Stimulated activated naive CD8-positive, alpha-beta T cell treated with anti-CD3 and anti-CD28 coated beads, Interleukin-15, amount 100 ng/mL, for 72 hours (primary cell): Measurements from ENCODE around the gene CATSPER3.

ENCODE experiments used
- ATAC-seq: fragments of 150-1000 bp; cut with Tn5 transposase; 2 replicates; pipeline ENCODE4 v1.10.0; 2021; ENCODE audit warnings: mild to moderate bottlenecking, moderate library complexity
- DNase-seq, 2 donors: peaks; one replicate each; pipeline ENCODE4 v3.0.0; 2021 to 2022
- H3K27ac Mint-ChIP-seq, 2 donors: one replicate each; pipeline ENCODE4 v1.8.0; 2022; ENCODE audit warnings: mild to moderate bottlenecking in 2 of 2, mixed read lengths in 2 of 2, moderate library complexity in 2 of 2
- H3K27me3 Mint-ChIP-seq: one replicate; pipeline ENCODE4 v1.8.0; 2022; ENCODE audit warnings: mixed read lengths
- H3K4me1 Mint-ChIP-seq: one replicate; pipeline ENCODE4 v1.8.0; 2022; ENCODE audit warnings: mild to moderate bottlenecking, mixed read lengths
- H3K4me3 Mint-ChIP-seq, 2 donors: one replicate each; pipeline ENCODE4 v1.8.0; 2022; ENCODE audit warnings: mild to moderate bottlenecking in 2 of 2, mixed read lengths in 2 of 2, moderate library complexity in 1 of 2
- H3K9me3 Mint-ChIP-seq, 2 donors: one replicate each; pipeline ENCODE4 v1.8.0; 2022; ENCODE audit warnings: mixed read lengths in 2 of 2

Gene CATSPER3

DNA sequence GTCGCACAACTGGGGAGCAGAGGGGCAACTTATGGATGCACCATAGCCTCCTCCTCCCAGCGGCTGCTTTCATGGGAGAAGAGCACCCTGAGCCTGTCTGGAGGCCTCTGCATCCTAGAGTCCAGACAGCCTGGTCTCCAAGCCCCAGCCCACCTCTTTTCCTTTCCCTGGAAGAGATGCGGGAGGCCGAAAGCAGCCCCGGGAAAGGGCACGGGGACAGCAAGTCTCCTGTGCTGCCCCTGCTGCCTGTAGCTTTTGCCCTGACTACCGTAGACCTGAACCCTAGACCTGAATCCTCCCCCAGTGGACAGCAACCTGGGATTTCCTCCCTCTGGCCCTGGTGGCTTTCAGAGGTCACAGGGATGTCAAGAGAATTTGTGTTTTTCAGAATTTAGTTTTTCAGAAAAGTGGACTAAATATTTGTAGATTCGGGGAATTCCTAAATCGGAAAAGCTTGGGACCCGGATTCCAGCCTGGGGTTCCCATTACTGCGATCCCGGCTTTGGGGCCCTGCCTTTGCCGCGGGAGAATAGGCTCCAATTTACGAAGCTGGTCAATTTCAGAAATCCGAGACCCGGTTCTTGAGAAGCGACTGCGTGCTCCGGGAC lies 70.6 kb downstream of the CATSPER3 start:
- no peaks in the 10 kb centered on the region for H3K9me3 Mint-ChIP-seq
- H3K4me1 Mint-ChIP-seq, result peaks cover 44% of the 10 kb centered on the region
- ATAC-seq (no peak), DNase-seq (no peak)
- H3K4me3 Mint-ChIP-seq, result peak overlapping the region in 1 of 2 donors; percentile 64
- H3K27ac Mint-ChIP-seq, result no peak overlapping the region
- H3K27me3 Mint-ChIP-seq, result peaks cover 91% of the 10 kb centered on the region

DNA sequence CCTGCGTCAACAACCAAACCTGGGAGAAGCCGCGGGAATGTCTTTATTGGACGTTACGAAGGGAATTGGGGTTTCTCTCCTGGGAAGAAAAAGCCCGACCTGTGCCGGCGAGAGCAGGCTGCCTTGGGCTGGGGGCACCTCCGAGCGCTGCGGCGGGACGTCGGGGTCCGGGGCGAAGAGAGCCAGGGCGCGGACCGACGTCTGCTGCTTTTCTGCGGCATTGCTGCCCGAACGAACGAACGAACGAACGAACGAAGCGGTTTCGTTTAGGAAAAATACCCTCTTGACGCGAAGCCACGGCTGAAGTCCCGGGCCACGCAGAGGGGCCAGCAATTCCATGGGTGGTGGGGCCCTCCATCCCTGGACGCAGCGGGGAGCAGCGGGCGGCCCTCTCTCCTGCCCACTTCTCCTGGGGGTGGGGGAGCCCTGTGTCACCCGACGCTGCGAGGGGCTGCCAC lies 71.1 kb downstream of the CATSPER3 start:
- no peaks in the 10 kb centered on the region for H3K9me3 Mint-ChIP-seq
- H3K4me1 Mint-ChIP-seq, result peaks cover 41% of the 10 kb centered on the region
- H3K27me3 Mint-ChIP-seq, result peaks cover 93% of the 10 kb centered on the region
- DNase-seq (no peak), ATAC-seq (no peak)
- H3K27ac Mint-ChIP-seq, result no peak overlapping the region
- peak overlapping the region in 1 of 2 donors; percentile 64 for H3K4me3 Mint-ChIP-seq

DNA sequence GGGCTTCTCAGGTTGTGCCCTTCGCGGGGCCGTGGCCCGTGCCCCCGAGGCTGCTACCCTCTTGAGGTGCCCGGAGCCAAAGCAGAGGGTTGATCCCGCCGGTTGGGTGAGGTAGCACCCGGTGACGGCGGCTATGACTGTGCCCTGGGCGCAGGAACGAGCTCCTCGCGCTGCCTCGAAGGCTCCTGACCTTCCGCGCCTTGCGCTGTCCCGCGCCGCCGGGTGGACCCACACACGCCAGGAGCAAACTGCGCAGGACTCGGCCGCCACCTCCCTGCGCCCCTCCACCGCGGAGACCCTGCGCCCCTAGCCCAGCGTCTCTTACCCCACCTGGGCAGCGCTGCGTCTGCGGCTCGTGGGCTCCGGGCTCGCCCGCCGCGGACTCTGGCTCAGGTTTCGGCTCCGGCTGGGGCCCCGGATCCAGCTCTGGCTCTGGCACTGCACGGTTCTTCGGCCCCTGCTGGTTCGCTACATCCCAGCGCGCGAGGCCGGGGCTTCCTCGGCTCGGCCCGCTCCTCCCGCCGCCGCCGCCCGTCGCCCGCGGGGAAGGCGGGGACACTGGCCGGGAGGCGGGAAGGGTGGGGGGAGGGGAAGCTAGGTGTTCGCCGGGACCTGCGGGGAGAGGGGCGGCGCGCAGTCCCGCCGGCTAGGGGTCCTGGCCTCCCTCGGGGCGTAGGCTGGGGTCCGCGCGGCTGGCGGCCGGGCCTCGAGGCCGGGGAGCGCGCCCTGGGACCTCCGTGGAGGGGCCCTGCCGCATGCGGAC lies 71.7 kb downstream of the CATSPER3 start:
- ATAC-seq, result no peak

GRCh38 chr5:135040034-135040332 lies 72.3 kb downstream of the CATSPER3 start:
- no peak for DNase-seq
- H3K9me3 Mint-ChIP-seq, result no peaks in the 10 kb centered on the region
- H3K27me3 Mint-ChIP-seq, result peaks cover 95% of the 10 kb centered on the region
- peak overlapping the region; percentile 24 to 60 for H3K4me3 Mint-ChIP-seq
- H3K4me1 Mint-ChIP-seq, result peaks cover 32% of the 10 kb centered on the region
- no peak for ATAC-seq
- H3K27ac Mint-ChIP-seq, result no peak overlapping the region

More for the DNA sequence above, 71.7 kb downstream of the CATSPER3 start:
- Mint-ChIP-seq H3K27ac (no peak overlapping the region), H3K9me3 (no peaks in the 10 kb centered on the region), H3K4me3 (peak overlapping the region in 1 of 2 donors; percentile 25), H3K27me3 (peaks cover 95% of the 10 kb centered on the region), H3K4me1 (peaks cover 37% of the 10 kb centered on the region)
- no peak for DNase-seq

DNA sequence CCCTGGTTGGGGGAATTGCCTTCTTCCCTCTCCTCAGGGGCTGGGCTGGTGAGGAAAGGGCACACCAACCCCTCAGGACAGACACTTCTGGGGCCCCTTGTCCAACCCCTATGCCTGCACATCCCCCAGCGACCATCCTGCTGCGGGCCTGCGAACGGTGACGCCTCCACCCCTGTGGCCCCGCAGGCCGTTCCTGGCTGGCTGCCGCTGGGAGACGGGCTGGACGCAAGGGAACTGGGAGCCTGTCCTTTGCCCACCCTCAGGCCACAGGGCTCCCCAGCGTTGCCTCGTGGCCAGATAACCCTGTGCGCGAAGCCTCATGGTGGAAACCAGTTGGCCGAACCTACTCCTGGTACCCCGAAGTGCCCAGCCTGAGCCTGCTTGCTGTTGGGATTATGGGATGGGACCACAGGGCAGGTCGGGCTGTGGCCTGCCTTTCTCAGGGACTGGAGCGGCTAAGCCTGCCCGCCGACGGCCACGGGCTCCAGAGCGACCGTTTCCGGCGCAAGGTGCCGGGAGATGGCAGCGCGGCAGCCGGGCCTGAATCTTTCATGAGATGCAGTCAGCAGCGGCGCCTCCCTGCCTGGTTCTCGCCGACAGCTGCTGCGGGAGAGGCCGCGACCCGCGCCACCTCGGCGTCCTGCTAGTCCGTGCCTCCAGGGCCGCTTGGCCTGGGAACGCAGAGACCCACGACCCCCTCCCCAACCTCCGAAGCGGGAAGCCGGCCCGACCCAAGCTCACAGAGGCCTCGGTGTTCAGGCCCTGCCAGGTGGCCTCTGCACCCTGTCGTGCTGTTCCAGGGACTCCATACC lies 72.8 kb downstream of the CATSPER3 start:
- H3K27me3 Mint-ChIP-seq, result peaks cover 95% of the 10 kb centered on the region
- no peak for ATAC-seq

GRCh38 chr5:135041145-135041587 lies 73.5 kb downstream of the CATSPER3 start:
- Mint-ChIP-seq H3K27me3 (peaks cover 95% of the 10 kb centered on the region), H3K9me3 (no peaks in the 10 kb centered on the region), H3K4me3 (peak overlapping the region in 1 of 2 donors; percentile 64), H3K4me1 (peaks cover 30% of the 10 kb centered on the region), H3K27ac (no peak overlapping the region)
- DNase-seq, result no peak
- no peak for ATAC-seq

More for the DNA sequence above, 72.8 kb downstream of the CATSPER3 start:
- Mint-ChIP-seq H3K4me1 (peaks cover 30% of the 10 kb centered on the region), H3K27ac (no peak overlapping the region), H3K4me3 (peak overlapping the region; percentile 60 to 64), H3K9me3 (no peaks in the 10 kb centered on the region)
- DNase-seq, result no peak

DNA sequence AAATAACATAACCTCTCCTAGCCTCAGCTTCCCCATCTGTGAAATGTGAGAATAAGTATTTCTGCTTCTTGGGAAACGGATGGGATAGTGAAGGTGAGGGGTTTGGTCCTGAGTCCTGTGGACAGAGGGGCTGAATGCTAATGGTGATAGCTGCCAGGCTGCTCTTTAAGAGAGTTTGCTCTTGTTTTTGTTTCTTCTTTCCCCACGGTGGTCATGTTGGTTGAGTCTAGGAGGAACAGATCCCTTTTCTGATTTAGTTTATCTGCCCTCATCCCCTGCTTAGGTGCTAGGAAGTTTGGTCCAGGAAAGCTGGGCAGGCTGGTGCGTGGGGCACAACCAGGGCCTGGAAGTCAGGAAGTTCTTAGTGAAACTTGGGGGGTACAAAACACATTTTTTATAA lies 74.0 kb downstream of the CATSPER3 start:
- Mint-ChIP-seq H3K4me1 (peaks cover 30% of the 10 kb centered on the region), H3K27me3 (peaks cover 95% of the 10 kb centered on the region), H3K4me3 (no peak overlapping the region), H3K27ac (no peak overlapping the region), H3K9me3 (no peaks in the 10 kb centered on the region)
- no peak for DNase-seq
- ATAC-seq, result no peak

GRCh38 chr5:135042595-135042994 lies 74.9 kb downstream of the CATSPER3 start:
- no peak overlapping the region for H3K4me3 Mint-ChIP-seq
- H3K9me3 Mint-ChIP-seq, result no peaks in the 10 kb centered on the region
- H3K4me1 Mint-ChIP-seq, result peaks cover 30% of the 10 kb centered on the region
- peaks cover 95% of the 10 kb centered on the region for H3K27me3 Mint-ChIP-seq
- DNase-seq (no peak), ATAC-seq (no peak)
- no peak overlapping the region for H3K27ac Mint-ChIP-seq

DNA sequence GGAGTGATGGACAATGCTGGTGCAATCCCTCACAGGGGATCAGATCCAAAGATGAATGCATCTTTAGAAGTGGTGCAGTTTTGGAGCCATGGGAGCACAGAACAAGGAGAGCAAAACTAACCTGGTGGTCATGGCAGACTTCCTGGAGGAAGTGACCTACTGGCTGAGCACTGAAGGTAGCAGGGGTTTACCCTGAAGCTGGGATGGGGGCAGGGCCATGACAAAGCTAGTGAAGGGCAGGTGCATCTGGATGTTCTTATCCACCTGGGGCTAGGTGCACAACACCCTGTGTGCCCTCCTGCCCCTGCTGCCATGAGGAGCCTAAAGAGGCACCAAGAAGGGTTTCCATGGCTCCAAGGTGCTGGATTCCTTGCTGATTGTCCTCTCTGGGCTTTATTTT lies 77.8 kb downstream of the CATSPER3 start:
- DNase-seq (no peak), ATAC-seq (no peak)
- Mint-ChIP-seq H3K27ac (no peak overlapping the region), H3K27me3 (peaks cover 100% of the 10 kb centered on the region), H3K4me1 (peaks cover 7% of the 10 kb centered on the region), H3K9me3 (no peaks in the 10 kb centered on the region), H3K4me3 (no peak overlapping the region)

- DNase-seq (no peak), ATAC-seq (no peak)
- Mint-ChIP-seq H3K9me3 (no peaks in the 10 kb centered on the region), H3K27ac (no peak overlapping the region), H3K4me3 (no peak overlapping the region), H3K4me1 (no peaks in the 10 kb centered on the region), H3K27me3 (peaks cover 100% of the 10 kb centered on the region)
These were observed 79.1 kb downstream of the CATSPER3 start for GRCh38 chr5:135046661-135047346.

GRCh38 chr5:135047347-135047695 lies 79.6 kb downstream of the CATSPER3 start:
- Mint-ChIP-seq H3K27ac (no peak overlapping the region), H3K9me3 (no peaks in the 10 kb centered on the region), H3K27me3 (peaks cover 100% of the 10 kb centered on the region), H3K4me3 (no peak overlapping the region), H3K4me1 (no peaks in the 10 kb centered on the region)
- no peak for DNase-seq
- no peak for ATAC-seq

DNA sequence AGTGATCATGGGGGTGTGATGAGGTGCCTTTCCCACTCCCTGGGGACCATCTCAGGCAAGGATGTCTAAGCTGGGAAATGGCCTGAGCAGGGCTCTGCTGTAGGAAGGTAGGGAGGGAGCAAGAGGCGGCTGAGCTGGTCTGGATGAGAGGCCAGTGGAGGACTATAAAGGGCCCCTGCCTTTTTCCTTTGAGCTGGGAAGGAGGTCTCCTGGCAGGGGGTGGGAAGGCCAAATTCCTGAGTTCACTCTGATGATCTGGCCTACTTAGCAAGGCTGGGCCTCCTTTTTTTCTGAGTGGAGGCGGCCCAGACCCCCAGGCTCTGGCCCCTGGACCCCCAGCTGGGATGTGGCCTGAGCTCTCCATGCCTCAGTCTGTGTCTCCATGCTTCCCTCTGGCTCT lies 80.6 kb downstream of the CATSPER3 start:
- H3K27me3 Mint-ChIP-seq, result peaks cover 100% of the 10 kb centered on the region

GRCh38 chr5:135048930-135049329 lies 81.2 kb downstream of the CATSPER3 start:
- DNase-seq (no peak), ATAC-seq (no peak)
- H3K27ac Mint-ChIP-seq, result no peak overlapping the region
- no peaks in the 10 kb centered on the region for H3K9me3 Mint-ChIP-seq
- H3K4me1 Mint-ChIP-seq, result peaks cover 10% of the 10 kb centered on the region
- H3K27me3 Mint-ChIP-seq, result peaks cover 100% of the 10 kb centered on the region
- H3K4me3 Mint-ChIP-seq, result no peak overlapping the region

More for the DNA sequence above, 80.6 kb downstream of the CATSPER3 start:
- DNase-seq (no peak), ATAC-seq (no peak)
- no peaks in the 10 kb centered on the region for H3K9me3 Mint-ChIP-seq
- no peak overlapping the region for H3K27ac Mint-ChIP-seq
- H3K4me1 Mint-ChIP-seq, result peaks cover 6% of the 10 kb centered on the region
- H3K4me3 Mint-ChIP-seq, result no peak overlapping the region

GRCh38 chr5:135050244-135050767 lies 82.6 kb downstream of the CATSPER3 start:
- DNase-seq (no peak), ATAC-seq (no peak)
- H3K27me3 Mint-ChIP-seq, result peaks cover 96% of the 10 kb centered on the region
- no peaks in the 10 kb centered on the region for H3K9me3 Mint-ChIP-seq
- H3K4me3 Mint-ChIP-seq, result no peak overlapping the region
- H3K27ac Mint-ChIP-seq, result no peak overlapping the region
- peaks cover 10% of the 10 kb centered on the region for H3K4me1 Mint-ChIP-seq

DNA sequence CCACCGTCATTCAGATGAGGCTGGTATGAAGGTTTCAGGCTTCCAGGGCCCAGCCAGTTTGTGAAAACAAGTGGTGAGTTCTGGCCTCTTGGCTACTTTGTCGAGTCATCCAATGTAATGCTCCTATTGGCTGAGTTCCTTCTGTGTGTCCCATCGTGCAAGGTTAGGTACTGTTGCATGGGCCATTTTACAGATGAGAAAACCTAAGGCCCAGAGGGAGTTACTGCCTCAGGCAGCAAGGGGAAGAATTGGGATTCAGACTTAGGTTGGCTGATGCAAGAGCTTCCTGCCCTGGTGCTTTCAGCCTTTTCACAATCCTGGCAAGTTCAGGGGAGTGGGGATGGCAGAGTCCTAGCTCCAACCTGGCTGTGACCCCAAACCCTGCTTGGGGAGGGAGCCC lies 83.7 kb downstream of the CATSPER3 start:
- H3K9me3 Mint-ChIP-seq, result no peaks in the 10 kb centered on the region

More for the DNA sequence above, 83.7 kb downstream of the CATSPER3 start:
- ATAC-seq (no peak), DNase-seq (no peak)
- H3K27me3 Mint-ChIP-seq, result peaks cover 88% of the 10 kb centered on the region
- H3K4me3 Mint-ChIP-seq, result no peak overlapping the region
- no peak overlapping the region for H3K27ac Mint-ChIP-seq
- H3K4me1 Mint-ChIP-seq, result peaks cover 10% of the 10 kb centered on the region
